ENCODE results near the gene CD36.

Gene CD36

DNA sequence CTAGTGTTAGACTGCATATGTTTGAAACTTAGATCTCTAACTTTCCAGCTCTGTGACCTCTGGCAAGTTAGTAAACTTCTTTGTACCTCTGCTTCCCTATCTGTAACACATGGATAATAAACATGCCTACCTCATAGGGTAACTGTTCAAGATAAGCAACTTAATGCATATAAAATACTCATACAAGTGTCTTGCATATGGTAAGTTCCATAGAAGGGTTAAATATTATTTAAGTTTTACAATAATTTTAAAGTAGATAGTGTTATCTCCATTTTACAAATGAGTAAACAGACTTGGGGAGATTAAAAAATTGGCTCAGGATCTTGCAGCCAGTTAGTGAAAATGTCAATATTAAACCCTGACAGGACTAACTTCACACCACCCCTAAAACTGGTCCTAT is 30.1 kb upstream of the CD36 start:
- H3K27me3 ChIP-seq (ENCODE audit: low read depth, low read length) = no peaks in the 10 kb centered on the region
- H3K9me3 ChIP-seq (ENCODE audit: control insufficient read depth in 1 of 2, low read length in 2 of 2) = no peaks in the 10 kb centered on the region
- H3K4me3 ChIP-seq (ENCODE audit: low read depth in 1 of 2, low read length in 2 of 2) = no peak overlapping the region
- H3K4me1 ChIP-seq (ENCODE audit: control insufficient read depth in 1 of 2, insufficient read depth in 2 of 2, low read length in 2 of 2) = peaks cover 0 to 15% of the 10 kb centered on the region in 2 donors
- H3K36me3 ChIP-seq (ENCODE audit: control insufficient read depth in 1 of 2, insufficient read depth in 2 of 2, low read length in 2 of 2) = no peaks in the 10 kb centered on the region
- no peak overlapping the region for H3K27ac ChIP-seq (ENCODE audit: low read length)

- H3K4me1 ChIP-seq (ENCODE audit: control insufficient read depth in 1 of 2, insufficient read depth in 2 of 2, low read length in 2 of 2) = peaks cover 0 to 15% of the 10 kb centered on the region in 2 donors
- no peaks in the 10 kb centered on the region for H3K9me3 ChIP-seq (ENCODE audit: control insufficient read depth in 1 of 2, low read length in 2 of 2)
- no peaks in the 10 kb centered on the region for H3K27me3 ChIP-seq (ENCODE audit: low read depth, low read length)
- H3K27ac ChIP-seq (ENCODE audit: low read length) = no peak overlapping the region
- no peak overlapping the region for H3K4me3 ChIP-seq (ENCODE audit: low read depth in 1 of 2, low read length in 2 of 2)
- no peaks in the 10 kb centered on the region for H3K36me3 ChIP-seq (ENCODE audit: control insufficient read depth in 1 of 2, insufficient read depth in 2 of 2, low read length in 2 of 2)
These were observed 28.7 kb upstream of the CD36 start for GRCh38 chr7:80609751-80610150.

- H3K36me3 ChIP-seq (ENCODE audit: control insufficient read depth in 1 of 2, insufficient read depth in 2 of 2, low read length in 2 of 2) = no peaks in the 10 kb centered on the region
- H3K4me3 ChIP-seq (ENCODE audit: low read depth in 1 of 2, low read length in 2 of 2) = no peak overlapping the region
- H3K27me3 ChIP-seq (ENCODE audit: low read depth, low read length) = no peaks in the 10 kb centered on the region
- H3K4me1 ChIP-seq (ENCODE audit: control insufficient read depth in 1 of 2, insufficient read depth in 2 of 2, low read length in 2 of 2) = peaks cover 0 to 15% of the 10 kb centered on the region in 2 donors
- H3K27ac ChIP-seq (ENCODE audit: low read length) = no peak overlapping the region
- H3K9me3 ChIP-seq (ENCODE audit: control insufficient read depth in 1 of 2, low read length in 2 of 2) = no peaks in the 10 kb centered on the region
These were observed 27.1 kb upstream of the CD36 start for GRCh38 chr7:80611353-80611752.

- Histone ChIP-seq H3K9me3 (ENCODE audit: control insufficient read depth in 1 of 2, low read length in 2 of 2) (no peaks in the 10 kb centered on the region), H3K27me3 (ENCODE audit: low read depth, low read length) (no peaks in the 10 kb centered on the region), H3K4me3 (ENCODE audit: low read depth in 1 of 2, low read length in 2 of 2) (no peak overlapping the region), H3K27ac (ENCODE audit: low read length) (no peak overlapping the region), H3K4me1 (ENCODE audit: control insufficient read depth in 1 of 2, insufficient read depth in 2 of 2, low read length in 2 of 2) (peaks cover 0 to 15% of the 10 kb centered on the region in 2 donors), H3K36me3 (ENCODE audit: control insufficient read depth in 1 of 2, insufficient read depth in 2 of 2, low read length in 2 of 2) (no peaks in the 10 kb centered on the region)
These were observed 26.7 kb upstream of the CD36 start for GRCh38 chr7:80611779-80612178.

DNA sequence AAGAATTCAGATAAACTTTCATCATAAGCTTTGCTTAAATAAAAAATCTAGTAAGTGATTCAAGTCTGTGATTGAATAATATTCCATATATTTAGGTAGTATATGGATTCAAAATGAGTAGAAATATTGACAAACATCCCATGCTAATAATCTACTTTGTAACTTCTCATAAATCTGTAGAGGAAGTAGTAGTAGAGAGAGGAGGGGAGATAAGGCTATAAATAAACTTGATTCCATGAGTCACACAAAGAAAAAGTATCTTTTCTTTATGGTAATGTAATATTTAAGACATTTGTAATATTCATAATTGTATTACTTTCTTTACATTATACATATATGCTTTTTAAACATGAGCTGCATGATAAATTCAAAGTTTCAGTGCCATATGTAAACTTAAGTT is 25.6 kb upstream of the CD36 start:
- Histone ChIP-seq H3K4me3 (ENCODE audit: low read depth in 1 of 2, low read length in 2 of 2) (no peak overlapping the region), H3K9me3 (ENCODE audit: control insufficient read depth in 1 of 2, low read length in 2 of 2) (no peaks in the 10 kb centered on the region), H3K36me3 (ENCODE audit: control insufficient read depth in 1 of 2, insufficient read depth in 2 of 2, low read length in 2 of 2) (no peaks in the 10 kb centered on the region), H3K27ac (ENCODE audit: low read length) (no peak overlapping the region), H3K4me1 (ENCODE audit: control insufficient read depth in 1 of 2, insufficient read depth in 2 of 2, low read length in 2 of 2) (peaks cover 0 to 11% of the 10 kb centered on the region in 2 donors), H3K27me3 (ENCODE audit: low read depth, low read length) (no peaks in the 10 kb centered on the region)

GRCh38 chr7:80613519-80613918 is 24.9 kb upstream of the CD36 start:
- no peaks in the 10 kb centered on the region for H3K27me3 ChIP-seq (ENCODE audit: low read depth, low read length)
- no peaks in the 10 kb centered on the region for H3K9me3 ChIP-seq (ENCODE audit: control insufficient read depth in 1 of 2, low read length in 2 of 2)
- H3K27ac ChIP-seq (ENCODE audit: low read length) = no peak overlapping the region
- no peak overlapping the region for H3K4me3 ChIP-seq (ENCODE audit: low read depth in 1 of 2, low read length in 2 of 2)
- peaks cover 0 to 11% of the 10 kb centered on the region in 2 donors for H3K4me1 ChIP-seq (ENCODE audit: control insufficient read depth in 1 of 2, insufficient read depth in 2 of 2, low read length in 2 of 2)
- no peaks in the 10 kb centered on the region for H3K36me3 ChIP-seq (ENCODE audit: control insufficient read depth in 1 of 2, insufficient read depth in 2 of 2, low read length in 2 of 2)

DNA sequence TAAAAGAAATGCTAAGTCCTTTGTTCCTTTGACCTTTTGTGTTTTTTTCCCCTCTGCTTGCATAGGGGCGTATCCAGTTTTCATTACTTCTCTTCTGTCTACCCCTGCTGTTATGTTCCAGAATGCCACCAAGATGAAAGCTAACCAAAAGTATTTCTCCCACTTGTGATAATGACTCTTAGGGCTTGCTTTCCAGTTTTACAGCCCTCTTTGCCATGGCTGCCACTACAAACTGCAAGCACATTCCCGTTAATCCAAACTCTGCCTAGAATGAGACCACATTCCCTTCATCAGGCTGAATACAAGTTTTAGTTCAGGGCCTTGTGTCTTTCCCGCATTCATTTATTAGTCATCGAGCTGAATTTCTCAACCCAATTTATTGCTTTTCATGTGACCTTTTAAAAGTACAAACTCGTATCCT is 23.6 kb upstream of the CD36 start:
- peaks cover 0 to 11% of the 10 kb centered on the region in 2 donors for H3K4me1 ChIP-seq (ENCODE audit: control insufficient read depth in 1 of 2, insufficient read depth in 2 of 2, low read length in 2 of 2)
- H3K27ac ChIP-seq (ENCODE audit: low read length) = no peak overlapping the region
- H3K36me3 ChIP-seq (ENCODE audit: control insufficient read depth in 1 of 2, insufficient read depth in 2 of 2, low read length in 2 of 2) = no peaks in the 10 kb centered on the region
- H3K27me3 ChIP-seq (ENCODE audit: low read depth, low read length) = no peaks in the 10 kb centered on the region
- H3K9me3 ChIP-seq (ENCODE audit: control insufficient read depth in 1 of 2, low read length in 2 of 2) = peaks cover 0 to 6% of the 10 kb centered on the region in 2 donors
- H3K4me3 ChIP-seq (ENCODE audit: low read depth in 1 of 2, low read length in 2 of 2) = no peak overlapping the region

DNA sequence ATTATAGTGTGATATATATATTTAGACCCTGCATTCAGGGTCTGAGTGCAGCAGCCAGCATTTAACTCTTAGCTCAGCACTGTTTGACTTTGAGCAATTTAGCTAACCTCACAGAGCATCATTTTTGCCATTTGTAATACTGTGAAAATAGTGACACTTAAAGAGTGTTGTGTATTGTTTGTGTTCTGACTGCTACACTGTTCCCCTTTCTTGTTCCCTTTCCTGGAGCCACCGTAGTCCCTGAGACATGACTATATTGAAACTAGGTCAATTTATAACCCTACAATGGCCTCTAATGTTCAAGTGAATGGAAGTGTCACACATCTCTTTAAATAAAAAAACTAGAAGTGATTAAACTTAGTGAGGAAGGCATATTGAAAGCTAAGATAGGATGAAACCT is 20.3 kb upstream of the CD36 start:
- Histone ChIP-seq H3K27me3 (ENCODE audit: low read depth, low read length) (no peaks in the 10 kb centered on the region), H3K9me3 (ENCODE audit: control insufficient read depth in 1 of 2, low read length in 2 of 2) (peaks cover 0 to 6% of the 10 kb centered on the region in 2 donors), H3K36me3 (ENCODE audit: control insufficient read depth in 1 of 2, insufficient read depth in 2 of 2, low read length in 2 of 2) (no peaks in the 10 kb centered on the region), H3K4me1 (ENCODE audit: control insufficient read depth in 1 of 2, insufficient read depth in 2 of 2, low read length in 2 of 2) (peaks cover 0 to 9% of the 10 kb centered on the region in 2 donors), H3K27ac (ENCODE audit: low read length) (no peak overlapping the region), H3K4me3 (ENCODE audit: low read depth in 1 of 2, low read length in 2 of 2) (no peak overlapping the region)

- Histone ChIP-seq H3K4me3 (ENCODE audit: low read depth in 1 of 2, low read length in 2 of 2) (no peak overlapping the region), H3K9me3 (ENCODE audit: control insufficient read depth in 1 of 2, low read length in 2 of 2) (peaks cover 0 to 6% of the 10 kb centered on the region in 2 donors), H3K27ac (ENCODE audit: low read length) (no peak overlapping the region), H3K4me1 (ENCODE audit: control insufficient read depth in 1 of 2, insufficient read depth in 2 of 2, low read length in 2 of 2) (peaks cover 0 to 9% of the 10 kb centered on the region in 2 donors), H3K36me3 (ENCODE audit: control insufficient read depth in 1 of 2, insufficient read depth in 2 of 2, low read length in 2 of 2) (no peaks in the 10 kb centered on the region), H3K27me3 (ENCODE audit: low read depth, low read length) (no peaks in the 10 kb centered on the region)
These were observed 18.7 kb upstream of the CD36 start for GRCh38 chr7:80619741-80620140.

- Histone ChIP-seq H3K4me1 (ENCODE audit: control insufficient read depth in 1 of 2, insufficient read depth in 2 of 2, low read length in 2 of 2) (peaks cover 0 to 9% of the 10 kb centered on the region in 2 donors), H3K27ac (ENCODE audit: low read length) (no peak overlapping the region), H3K9me3 (ENCODE audit: control insufficient read depth in 1 of 2, low read length in 2 of 2) (peaks cover 0 to 6% of the 10 kb centered on the region in 2 donors), H3K27me3 (ENCODE audit: low read depth, low read length) (no peaks in the 10 kb centered on the region), H3K4me3 (ENCODE audit: low read depth in 1 of 2, low read length in 2 of 2) (no peak overlapping the region), H3K36me3 (ENCODE audit: control insufficient read depth in 1 of 2, insufficient read depth in 2 of 2, low read length in 2 of 2) (no peaks in the 10 kb centered on the region)
These were observed 15.9 kb upstream of the CD36 start for GRCh38 chr7:80622541-80622940.

- peaks cover 0 to 9% of the 10 kb centered on the region in 2 donors for H3K4me1 ChIP-seq (ENCODE audit: control insufficient read depth in 1 of 2, insufficient read depth in 2 of 2, low read length in 2 of 2)
- H3K27ac ChIP-seq (ENCODE audit: low read length) = no peak overlapping the region
- H3K9me3 ChIP-seq (ENCODE audit: control insufficient read depth in 1 of 2, low read length in 2 of 2) = peaks cover 0 to 6% of the 10 kb centered on the region in 2 donors
- H3K36me3 ChIP-seq (ENCODE audit: control insufficient read depth in 1 of 2, insufficient read depth in 2 of 2, low read length in 2 of 2) = no peaks in the 10 kb centered on the region
- H3K4me3 ChIP-seq (ENCODE audit: low read depth in 1 of 2, low read length in 2 of 2) = no peak overlapping the region
- no peaks in the 10 kb centered on the region for H3K27me3 ChIP-seq (ENCODE audit: low read depth, low read length)
These were observed 14.8 kb upstream of the CD36 start for GRCh38 chr7:80623503-80624252.

- H3K9me3 ChIP-seq (ENCODE audit: control insufficient read depth in 1 of 2, low read length in 2 of 2) = no peaks in the 10 kb centered on the region
- peaks cover 0 to 9% of the 10 kb centered on the region in 2 donors for H3K4me1 ChIP-seq (ENCODE audit: control insufficient read depth in 1 of 2, insufficient read depth in 2 of 2, low read length in 2 of 2)
- H3K36me3 ChIP-seq (ENCODE audit: control insufficient read depth in 1 of 2, insufficient read depth in 2 of 2, low read length in 2 of 2) = no peaks in the 10 kb centered on the region
- H3K27me3 ChIP-seq (ENCODE audit: low read depth, low read length) = no peaks in the 10 kb centered on the region
- H3K27ac ChIP-seq (ENCODE audit: low read length) = no peak overlapping the region
- H3K4me3 ChIP-seq (ENCODE audit: low read depth in 1 of 2, low read length in 2 of 2) = no peak overlapping the region
These were observed 13.7 kb upstream of the CD36 start for GRCh38 chr7:80624763-80625162.

All from muscle layer of duodenum (tissue), 2 donors.